ENCODE results near the gene MRAS. TPM values are rescaled to one million over a fixed set of nuclear protein-coding genes. Genes with fewer than 3 reads are reported as not detected.

MRAS gene
- total and polyA plus RNA-seq, 2 of the 8 experiments (the other 6 are each of a cell fraction or from before 2014, with no cell fraction given), result 10.6 to 16.2 TPM

GRCh38 chr3:138437281-138437680 lies 88.9 kb downstream of the MRAS start:
- H3K79me2 ChIP-seq (ENCODE audit: control insufficient read depth in 1 of 2, insufficient read depth in 2 of 2, low read length in 2 of 2), result no peaks in the 10 kb centered on the region
- H2BK15ac ChIP-seq (ENCODE audit: low read length), result no peak overlapping the region
- H3K14ac ChIP-seq (ENCODE audit: insufficient read length), result no peak overlapping the region
- no peak overlapping the region for H3K4ac ChIP-seq (replicated peaks; ENCODE audit: insufficient read length, low read depth, low read length)
- H4K91ac ChIP-seq (replicated peaks; ENCODE audit: insufficient read length, low read length), result no peak overlapping the region
- peaks cover 0 to 2% of the 10 kb centered on the region in 2 experiments for H4K20me1 ChIP-seq (replicated peaks in 1 of 2; ENCODE audit: control insufficient read depth in 1 of 2, insufficient read depth in 2 of 2, low read length in 2 of 2)
- H4K5ac ChIP-seq (ENCODE audit: insufficient read length, low read depth, low read length), result no peak overlapping the region
- H3K27me3 ChIP-seq (replicated peaks in 1 of 4; ENCODE audit: control insufficient read depth in 3 of 4, extremely low read depth in 1 of 4, insufficient read depth in 3 of 4, low read length in 3 of 4), result peaks cover 19 to 45% (median 36%) of the 10 kb centered on the region in 4 experiments
- no peak overlapping the region for H3K23ac ChIP-seq (ENCODE audit: insufficient read length)
- H2BK5ac ChIP-seq (ENCODE audit: low read depth, low read length), result no peak overlapping the region
- peaks cover 1 to 16% (median 6%) of the 10 kb centered on the region in 4 experiments for H3K4me1 ChIP-seq (replicated peaks in 1 of 4; ENCODE audit: control insufficient read depth in 3 of 4, insufficient read depth in 4 of 4, low read length in 3 of 4)
- H2AFZ ChIP-seq (ENCODE audit: low read length), result no peak overlapping the region
- FAIRE-seq (no peak), DNase-seq (ENCODE audit: low read depth in 1 of 2, low spot score in 2 of 2) (no peak)
- peaks cover 5 to 10% of the 10 kb centered on the region in 2 experiments for H3K9me3 ChIP-seq (ENCODE audit: insufficient read depth in 2 of 2, low read depth in 1 of 2, low read length in 1 of 2)
- CTCF ChIA-PET (ENCODE audit: partially characterized antibody), result interaction anchor here (1.5 to 5.7 kb wide), 3 partner anchors 8 to 23 kb away, joined by 4 to 31 read pairs (median 5); no protein-coding TSS in a partner anchor
- no peak overlapping the region for H3K18ac ChIP-seq (ENCODE audit: extremely low read depth, low read length)
- no peak overlapping the region for H2AK5ac ChIP-seq (ENCODE audit: low read depth, low read length)
- 0 out of 2 replicates have a peak overlapping the region, but pooled peaks have one; percentile 60 for H2BK12ac ChIP-seq (ENCODE audit: low read depth, low read length)
- no peak overlapping the region for H3K27ac ChIP-seq (ENCODE audit: low read depth, low read length)
- H3K79me1 ChIP-seq (ENCODE audit: low read depth, low read length), result peaks cover 3% of the 10 kb centered on the region; the same call in 1 of the 2 replicates
- H3K56ac ChIP-seq (replicated peaks; ENCODE audit: insufficient read length, low read depth, low read length), result no peak overlapping the region
- 84% methylated on average over 6 of the region's 6 CpGs; no CpG with 5 or more reads in 1 of the 2 experiments for WGBS, 2 experiments (ENCODE audit: extremely low coverage in 1 of 2, insufficient coverage in 1 of 2, insufficient read length in 1 of 2, insufficient replicate concordance in 2 of 2, low coverage in 1 of 2, low lambda C conversion rate in 2 of 2, missing lambda C conversion rate in 1 of 2)
- H3K4me3 ChIP-seq (ENCODE audit: extremely low read depth in 1 of 4, insufficient read depth in 2 of 4, low read depth in 3 of 4, low read length in 4 of 4), result no peak overlapping the region
- no peak overlapping the region for H3K4me2 ChIP-seq (ENCODE audit: insufficient read depth in 1 of 2, low read depth in 2 of 2, low read length in 2 of 2)
- POLR2A ChIA-PET (ENCODE audit: partially characterized antibody), result no interaction called here
- peaks cover 0 to 6% (median 0%) of the 10 kb centered on the region in 4 experiments; a peak in 1 of 8 replicates for H3K36me3 ChIP-seq (ENCODE audit: control insufficient read depth in 2 of 4, insufficient read depth in 4 of 4, low read length in 3 of 4)
- no peak overlapping the region for H2BK120ac ChIP-seq (replicated peaks; ENCODE audit: low read depth, low read length)
- H3K23me2 ChIP-seq (ENCODE audit: low read depth, low read length), result peaks cover 8% of the 10 kb centered on the region; the same call in 1 of the 2 replicates
- no peak overlapping the region for H2BK20ac ChIP-seq (ENCODE audit: low read length)
- no peak overlapping the region for H3K9ac ChIP-seq (replicated peaks in 1 of 4; ENCODE audit: extremely low read depth in 1 of 4, low read depth in 3 of 4, low read length in 3 of 4)
- H4K8ac ChIP-seq (ENCODE audit: extremely low read depth, insufficient read depth, low read length), result no peak overlapping the region
- TF ChIP-seq POLR2AphosphoS5 (IDR thresholded peaks at IDR 0.05; ENCODE audit: low read depth, low read length), result no peak
- TF ChIP-seq MAX (IDR thresholded peaks at IDR 0.05), result peak; percentile 41; the same call in 1 of the 2 replicates
- peak in 2 of 3 experiments; percentile 28 to 29; a peak in 3 of 4 replicates for TF ChIP-seq CTCF (IDR thresholded peaks at IDR 0.05; ENCODE audit: control extremely low read depth in 1 of 3, insufficient read depth in 1 of 3, low read depth in 1 of 3, low read length in 3 of 3)
- 0 out of 4 replicates have a peak, but pooled peaks of 1 of the 2 experiments have one; percentile 23 for TF ChIP-seq RAD21 (IDR thresholded peaks at IDR 0.05 in 1 of 2, conservative IDR thresholded peaks at IDR 0.05 in 1 of 2; ENCODE audit: low read depth in 2 of 2, low read length in 2 of 2)
- no peak for TF ChIP-seq GTF2F1 (IDR thresholded peaks at IDR 0.05; ENCODE audit: borderline replicate concordance, low read depth, low read length)
- no peak for TF ChIP-seq CREB1 (IDR thresholded peaks at IDR 0.05)
